GM21723 (cell line): ENCODE data around the gene NPAS3.

ENCODE experiments used
- ATAC-seq: cut with Tn5 transposase; IDR thresholded peaks from one replicate; pipeline ENCODE4 v1.9.1; 2021; ENCODE audit warnings: mild to moderate bottlenecking, moderate library complexity; ENCODE audit not compliant: unreplicated experiment

Gene NPAS3

DNA sequence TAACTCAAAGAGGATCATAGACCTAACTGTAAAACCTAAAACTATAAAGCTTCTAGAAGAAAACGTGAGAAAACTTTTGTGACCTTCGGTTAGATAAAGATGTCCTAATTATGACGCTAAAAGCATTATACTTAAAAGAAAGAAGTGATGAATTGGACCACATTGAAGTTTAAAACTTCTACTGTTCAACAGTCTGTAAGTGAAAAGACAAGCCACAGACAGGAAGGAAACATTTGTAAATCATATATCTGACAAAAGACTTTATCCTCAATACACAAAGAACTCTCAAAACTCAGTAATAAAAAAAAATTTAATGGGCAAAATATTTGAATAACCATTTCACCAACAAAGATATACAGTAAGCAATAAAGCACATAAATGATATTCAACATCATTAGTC is 667.9 kb downstream of the NPAS3 start:
- ATAC-seq: no peak

DNA sequence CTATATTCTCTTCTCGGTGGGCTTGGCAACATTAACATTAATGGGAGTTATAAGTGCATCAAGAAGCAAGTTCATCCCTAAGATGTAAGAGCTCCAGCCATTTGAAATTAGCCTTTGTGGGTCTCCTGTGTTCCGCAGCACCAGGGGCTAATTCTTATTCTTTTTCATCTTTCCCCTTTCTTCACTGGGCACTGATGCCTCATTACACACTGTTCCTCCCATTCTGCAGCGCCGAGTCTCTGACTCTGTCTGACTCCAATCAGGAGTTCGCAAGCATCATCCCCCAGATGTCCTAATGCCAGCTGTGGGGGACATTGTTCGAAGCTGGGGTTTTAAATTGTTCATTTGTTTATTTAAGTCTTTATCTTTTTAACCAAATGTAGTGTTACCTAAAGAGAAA is 670.9 kb downstream of the NPAS3 start:
- ATAC-seq: no peak

DNA sequence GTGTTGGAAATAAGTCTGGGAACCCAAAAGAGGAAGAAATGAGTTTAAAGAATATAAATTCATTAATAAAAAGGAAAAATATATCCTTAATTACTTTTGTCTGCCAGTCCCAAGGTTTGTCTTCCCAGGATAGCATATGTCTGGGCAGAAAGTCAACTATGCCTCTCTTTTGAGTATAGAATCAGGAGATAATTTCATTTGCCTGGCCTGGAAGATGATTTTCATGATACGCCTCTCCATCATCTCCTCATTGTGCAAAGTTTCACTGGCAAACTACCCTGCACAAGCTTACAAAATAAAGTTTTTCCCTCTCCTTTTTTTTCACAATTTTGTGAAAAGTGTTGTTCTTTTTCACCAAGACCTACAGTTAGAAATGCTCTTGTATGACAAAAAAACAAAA is 671.4 kb downstream of the NPAS3 start:
- no peak for ATAC-seq

DNA sequence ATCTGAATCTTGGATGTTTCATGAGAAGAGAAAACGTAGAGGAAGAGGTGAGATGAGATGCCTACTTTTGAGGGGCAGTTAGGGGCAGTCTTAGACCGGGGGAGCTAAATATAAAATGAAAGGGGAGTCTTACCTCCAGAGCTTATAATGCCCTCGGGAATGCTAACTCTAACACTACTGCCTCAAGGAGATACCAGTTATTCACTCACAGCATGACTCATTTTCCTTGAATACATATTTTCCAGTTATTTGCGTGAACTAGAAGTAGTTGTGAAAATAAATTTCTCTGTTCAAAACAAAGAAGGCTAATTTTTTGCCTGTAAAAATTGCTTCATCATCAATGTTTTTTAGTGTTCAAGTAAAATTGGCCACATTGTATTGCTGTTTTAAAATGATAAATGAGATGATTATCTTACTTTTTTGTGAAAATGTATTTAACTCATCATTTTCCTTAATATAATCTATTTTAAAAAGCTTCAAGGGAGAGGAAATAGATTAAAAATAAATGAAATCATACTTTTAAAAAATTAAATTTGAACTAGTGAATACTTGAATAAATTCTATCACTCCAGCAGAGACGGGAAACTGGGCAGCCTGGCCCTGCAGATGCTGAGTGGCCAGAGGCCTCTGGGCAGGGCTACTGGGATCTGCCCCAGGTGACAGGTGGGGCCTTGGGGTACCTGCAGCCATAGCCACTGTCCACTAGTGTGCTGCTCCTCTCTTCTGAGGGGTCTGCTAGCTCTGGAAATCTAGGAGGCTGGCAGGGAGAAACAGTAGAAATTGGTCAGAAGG is 672.9 kb downstream of the NPAS3 start:
- ATAC-seq: no peak

- no peak for ATAC-seq
These were observed 673.5 kb downstream of the NPAS3 start for GRCh38 chr14:33612197-33612505.

- no peak for ATAC-seq
These were observed 678.5 kb downstream of the NPAS3 start for GRCh38 chr14:33617154-33617553.

GRCh38 chr14:33618361-33619105 is 679.9 kb downstream of the NPAS3 start:
- ATAC-seq: no peak

GRCh38 chr14:33622496-33622895 is 683.8 kb downstream of the NPAS3 start:
- ATAC-seq: no peak

- ATAC-seq: no peak
These were observed 691.1 kb downstream of the NPAS3 start for GRCh38 chr14:33629792-33630191.

DNA sequence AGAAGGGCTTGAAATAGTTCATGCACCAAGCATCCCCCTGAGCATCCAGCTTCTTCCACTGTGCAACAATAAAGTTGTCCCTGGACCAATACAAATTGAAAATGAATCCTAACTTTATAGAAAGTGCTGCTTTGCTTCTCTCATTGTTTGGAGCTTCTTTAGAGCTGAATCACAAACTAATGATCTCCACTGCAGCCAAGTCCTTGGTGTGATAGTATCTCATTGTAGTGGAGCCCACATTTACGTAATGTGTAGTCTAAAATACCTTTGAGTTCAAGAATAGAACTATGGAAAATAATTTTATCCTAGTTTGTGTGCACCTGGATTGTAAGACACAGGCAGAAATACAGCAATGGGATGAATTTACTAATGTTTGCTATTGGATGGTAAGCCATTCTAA is 692.3 kb downstream of the NPAS3 start:
- no peak for ATAC-seq

DNA sequence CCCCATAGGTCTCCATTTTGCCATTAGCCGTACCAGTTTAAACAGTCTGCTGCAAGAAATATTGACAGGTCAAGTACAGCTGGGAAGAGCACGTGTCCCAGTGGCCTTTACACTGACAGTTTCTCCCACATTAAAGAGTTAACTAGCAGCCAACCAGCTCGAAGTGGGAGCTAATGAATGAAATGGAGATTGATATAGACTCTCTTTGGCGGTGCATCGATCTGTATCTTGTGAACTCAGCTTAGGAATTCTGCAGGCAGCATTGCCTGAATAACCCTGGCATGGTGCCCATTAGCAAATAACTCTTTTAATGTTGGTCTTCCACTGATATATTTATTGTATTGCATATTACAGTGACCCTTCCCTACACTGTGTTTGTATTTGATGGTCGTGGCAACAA is 692.8 kb downstream of the NPAS3 start:
- ATAC-seq: no peak

GRCh38 chr14:33634631-33635030 is 696.0 kb downstream of the NPAS3 start:
- ATAC-seq: no peak

GRCh38 chr14:33636716-33637115 is 698.0 kb downstream of the NPAS3 start:
- no peak for ATAC-seq

DNA sequence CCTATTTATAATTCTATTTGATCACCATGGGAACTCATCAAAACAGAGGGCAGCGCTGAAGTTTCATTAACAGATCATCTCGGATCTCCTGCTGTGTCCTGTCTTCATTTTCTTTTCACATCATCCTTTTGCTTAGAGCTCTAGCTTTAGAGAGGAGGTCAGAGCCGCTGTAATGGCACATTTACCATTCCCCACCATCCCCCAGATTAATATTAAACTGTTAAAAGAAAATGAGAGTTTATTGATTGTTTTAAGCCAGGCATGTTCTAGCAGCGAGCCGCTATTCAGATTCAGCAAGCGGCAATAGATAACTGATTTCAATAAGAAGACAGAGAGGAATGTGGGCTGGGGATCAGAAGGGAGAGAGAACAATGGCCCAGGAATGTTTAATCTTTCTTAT is 703.4 kb downstream of the NPAS3 start:
- ATAC-seq: no peak

DNA sequence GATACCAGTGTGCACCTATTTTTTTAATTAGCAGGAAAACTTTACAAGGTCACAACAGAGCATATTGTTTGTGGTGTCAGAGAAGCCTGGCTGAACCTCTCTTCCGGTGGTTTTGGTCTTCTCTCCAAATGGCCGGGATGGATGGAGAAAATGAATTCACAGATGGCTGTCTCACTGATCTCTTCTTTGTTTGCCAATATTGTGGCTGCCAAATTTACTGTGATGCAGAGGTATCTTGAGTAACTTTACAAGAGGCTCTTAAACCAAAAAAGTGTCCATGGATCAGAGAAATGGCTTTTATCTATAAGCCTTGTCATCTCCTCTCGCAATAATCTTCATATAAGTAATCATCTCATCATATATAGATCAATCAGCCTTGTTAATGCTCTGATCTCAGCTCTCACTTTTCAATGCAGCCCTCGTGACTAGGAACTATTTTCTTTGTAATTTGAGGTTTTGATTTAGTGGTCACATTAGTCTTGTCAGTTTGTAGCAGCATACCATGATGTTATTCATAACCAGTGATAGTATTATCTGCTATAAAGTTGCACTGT is 704.1 kb downstream of the NPAS3 start:
- ATAC-seq: no peak

- no peak for ATAC-seq
These were observed 704.9 kb downstream of the NPAS3 start for GRCh38 chr14:33643426-33644181.

GRCh38 chr14:33646692-33647260 is 708.1 kb downstream of the NPAS3 start:
- ATAC-seq: no peak

- ATAC-seq: no peak
These were observed 708.7 kb downstream of the NPAS3 start for GRCh38 chr14:33647385-33647786.

- no peak for ATAC-seq
These were observed 711.8 kb downstream of the NPAS3 start for GRCh38 chr14:33650430-33650829.

DNA sequence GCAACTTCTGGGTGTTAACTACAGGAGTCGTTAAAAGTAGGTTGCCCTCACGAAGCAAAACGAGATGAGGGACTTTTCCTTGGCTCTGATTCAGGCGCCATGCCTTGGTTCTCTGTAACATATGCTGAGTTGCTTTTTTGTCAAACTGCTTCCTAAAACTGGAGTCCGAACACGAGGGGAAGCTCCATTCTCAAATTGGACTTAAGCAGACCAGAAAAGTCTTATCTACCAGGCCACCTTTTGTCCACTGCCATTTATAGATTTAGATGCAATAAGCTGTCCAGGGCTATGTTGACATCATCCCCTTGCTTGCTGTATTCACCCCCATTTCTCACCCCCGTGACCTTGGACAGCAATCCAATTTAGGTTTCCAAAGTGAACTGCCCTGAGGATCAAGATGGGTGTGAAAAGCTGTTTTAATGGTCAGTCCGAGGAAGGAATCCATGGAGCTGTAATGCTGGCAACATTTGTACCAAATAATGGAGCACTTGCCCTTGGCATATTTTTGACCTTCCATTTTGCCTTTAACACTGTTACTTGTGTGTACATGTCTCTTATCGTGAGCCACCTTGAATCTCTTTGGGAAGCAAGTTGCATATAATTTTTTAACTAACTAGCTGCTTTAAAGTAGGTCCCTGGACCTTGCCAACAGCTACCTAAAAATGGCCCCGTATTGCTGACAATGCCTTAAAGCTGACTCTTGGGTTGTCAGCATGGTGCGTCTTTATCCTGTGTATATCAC is 714.1 kb downstream of the NPAS3 start:
- no peak for ATAC-seq

DNA sequence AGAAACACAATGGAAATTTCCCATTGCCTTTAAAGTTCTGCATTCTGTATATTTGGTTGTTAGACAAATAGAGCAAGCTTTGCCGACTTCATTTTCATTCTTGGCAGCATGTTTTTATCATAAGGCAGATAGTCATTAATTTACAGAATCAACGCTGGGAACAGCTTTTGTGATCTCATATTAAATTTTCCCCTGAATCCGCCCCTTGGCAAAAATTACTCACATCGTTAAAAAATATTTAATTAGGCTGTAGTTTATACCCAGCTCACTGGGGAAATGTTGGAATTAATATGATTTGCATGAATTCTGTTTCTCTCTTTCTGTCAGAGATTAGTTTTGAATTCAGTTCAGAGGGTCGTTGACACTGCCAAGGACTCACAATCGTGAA is 714.6 kb downstream of the NPAS3 start:
- no peak for ATAC-seq
